LNCaP clone FGC (cell line): Measurements from ENCODE around the gene CAV1.
A peak's percentile ranks its signal among the peaks of the same experiment; 100 is the strongest.

Experiments
- DNase-seq: peaks from one replicate; pipeline ENCODE4 v3.0.0-alpha.2; 2011; ENCODE audit warnings: low read depth
- H3K4me3 ChIP-seq: 2 replicates; pipeline ENCODE4 v1.5.1; 2011; ENCODE audit warnings: mild to moderate bottlenecking, low read depth, low read length, control low read depth
- CTCF ChIP-seq: IDR thresholded peaks from 2 replicates; pipeline ENCODE4 v1.5.1; 2012; ENCODE audit warnings: mild to moderate bottlenecking; ENCODE audit not compliant: control insufficient read depth, insufficient read depth; ENCODE audit errors: extremely low read depth

The CAV1 gene

GRCh38 chr7:116525913-116526861 lies 1.4 kb downstream of the CAV1 start:
- H3K4me3 ChIP-seq, result peak overlapping the region; percentile 36
- peak; percentile 84 for TF ChIP-seq CTCF
- peak; percentile 13 for DNase-seq

- DNase-seq, result no peak
- TF ChIP-seq CTCF, result no peak
- no peak overlapping the region for H3K4me3 ChIP-seq
These were observed 2.1 kb downstream of the CAV1 start for GRCh38 chr7:116526897-116527296.

- TF ChIP-seq CTCF, result no peak
- no peak for DNase-seq
- no peak overlapping the region for H3K4me3 ChIP-seq
These were observed 2.7 kb downstream of the CAV1 start for GRCh38 chr7:116527521-116527920.

GRCh38 chr7:116528008-116528789 lies 3.4 kb downstream of the CAV1 start:
- DNase-seq, result no peak
- no peak for TF ChIP-seq CTCF
- H3K4me3 ChIP-seq, result no peak overlapping the region

- TF ChIP-seq CTCF, result no peak
- no peak overlapping the region for H3K4me3 ChIP-seq
- DNase-seq, result no peak
These were observed 4.4 kb downstream of the CAV1 start for GRCh38 chr7:116529250-116529649.

- no peak overlapping the region for H3K4me3 ChIP-seq
- TF ChIP-seq CTCF, result no peak
- DNase-seq, result no peak
These were observed 5.4 kb downstream of the CAV1 start for GRCh38 chr7:116530107-116530820.
